Colon (tissue), 2 donors: ENCODE measurements around the gene CDK19.
"Not testable (repeated sequence)": the region's sequence is repeated elsewhere in the genome, so short reads cannot be mapped to it uniquely, and the experiment has no call there.

Experiments
- FAIRE-seq: peaks from 2 replicates; lab custom pipeline; 2012; peaks lifted over from hg19 to GRCh38; lab: Jason Lieb, UNC
- donor health status: control.
- donor health status: control.

CDK19 gene

DNA sequence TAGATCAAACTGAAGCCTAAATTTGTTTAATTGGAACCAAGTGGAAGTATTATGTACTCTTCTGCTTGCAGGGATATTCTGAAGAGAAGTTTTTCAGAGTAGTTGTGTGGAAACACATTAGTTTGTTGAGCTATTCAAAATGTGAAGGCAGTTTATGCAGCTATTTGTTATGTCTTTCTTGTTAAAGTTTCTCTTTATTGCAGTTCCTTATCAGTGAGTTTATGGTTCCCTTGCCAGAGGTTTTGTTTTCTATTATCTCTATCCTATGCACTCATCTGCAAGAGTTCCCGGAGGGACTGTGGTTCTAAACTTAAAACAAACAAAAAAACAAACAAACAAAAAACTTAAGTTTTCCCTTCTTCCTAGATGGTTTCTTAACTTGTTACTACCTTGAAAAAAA is 195.2 kb downstream of the CDK19 start:
- FAIRE-seq: no peak

DNA sequence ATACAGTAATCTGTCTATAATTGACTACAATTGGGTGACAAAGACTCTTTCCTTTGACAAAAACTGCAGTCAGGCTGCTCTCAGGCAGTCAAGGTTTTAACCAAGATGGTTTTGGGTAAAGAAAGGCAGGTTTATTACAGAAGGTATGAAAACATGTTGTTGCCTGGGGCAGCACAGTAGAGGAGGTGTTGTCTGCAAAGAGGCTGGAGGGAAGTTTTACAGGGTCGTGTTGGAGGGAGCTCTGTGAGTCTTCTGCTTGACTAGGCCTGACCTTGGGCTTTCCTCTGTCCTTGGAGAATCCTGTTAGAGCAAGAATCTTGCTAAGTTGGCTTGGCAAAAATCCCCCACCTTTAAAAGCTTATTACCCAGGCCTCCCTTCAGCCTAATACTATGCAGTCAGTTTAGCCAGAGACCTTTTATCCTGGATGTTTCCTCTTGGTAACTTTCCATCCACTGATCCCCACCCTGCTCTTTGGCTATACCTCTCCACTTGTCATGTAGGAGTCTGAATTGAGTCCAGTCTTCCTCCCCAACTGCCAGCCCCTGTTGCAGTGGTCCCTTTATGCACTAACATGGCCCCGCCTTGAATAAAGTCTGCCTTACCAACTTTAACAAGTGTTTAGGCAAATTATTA is 195.9 kb downstream of the CDK19 start:
- FAIRE-seq: no peak

DNA sequence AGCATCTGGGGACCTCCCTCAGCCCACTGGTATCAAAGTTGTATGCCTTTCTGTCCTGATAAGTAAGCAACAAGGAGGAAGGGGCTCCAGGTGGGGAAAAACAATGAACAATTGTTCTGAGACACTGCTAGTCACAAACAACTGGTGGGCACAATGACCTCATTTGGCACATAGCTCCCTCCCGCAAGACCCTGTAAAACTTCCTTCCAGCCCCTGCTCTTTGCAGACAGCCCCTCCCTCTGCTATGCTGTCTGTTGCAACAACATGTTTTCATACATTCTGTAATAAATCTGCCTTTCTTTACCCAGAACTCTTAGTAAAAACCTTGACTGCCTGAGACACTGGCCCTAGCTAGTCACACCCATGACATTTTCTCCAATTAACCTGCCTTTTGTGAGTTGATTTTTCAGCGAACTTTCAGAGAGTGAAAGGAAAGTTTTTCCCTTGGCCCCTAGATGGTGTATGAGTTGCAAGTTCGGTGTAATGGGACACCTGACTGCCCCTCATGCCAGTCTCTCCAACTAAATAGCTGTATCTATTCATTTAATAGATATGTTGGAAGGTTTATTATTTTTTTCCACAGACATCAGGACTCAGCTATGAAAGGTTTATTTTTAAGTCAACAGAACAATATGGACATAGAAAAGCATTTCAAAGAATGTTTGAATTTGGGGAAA is 196.5 kb downstream of the CDK19 start:
- no peak for FAIRE-seq

DNA sequence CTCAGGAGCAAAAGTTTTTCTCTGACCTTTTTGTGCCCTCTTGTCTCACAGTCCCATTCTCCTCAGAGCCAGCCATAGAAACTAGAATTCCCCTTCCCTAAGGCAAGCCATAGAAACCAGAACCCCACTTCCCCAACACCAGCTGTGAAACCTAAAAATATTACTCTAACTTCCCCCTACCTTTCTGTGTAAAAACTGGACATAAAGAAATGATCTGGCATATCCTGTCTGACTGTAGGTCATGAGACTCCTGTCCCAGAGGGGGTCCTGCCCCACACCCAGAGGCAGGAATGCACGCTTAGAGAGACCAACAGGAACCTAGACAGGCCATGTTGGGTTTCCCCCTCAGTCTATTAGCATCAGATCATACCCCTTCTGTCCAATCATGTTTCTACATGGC is 198.2 kb downstream of the CDK19 start:
- no peak for FAIRE-seq

DNA sequence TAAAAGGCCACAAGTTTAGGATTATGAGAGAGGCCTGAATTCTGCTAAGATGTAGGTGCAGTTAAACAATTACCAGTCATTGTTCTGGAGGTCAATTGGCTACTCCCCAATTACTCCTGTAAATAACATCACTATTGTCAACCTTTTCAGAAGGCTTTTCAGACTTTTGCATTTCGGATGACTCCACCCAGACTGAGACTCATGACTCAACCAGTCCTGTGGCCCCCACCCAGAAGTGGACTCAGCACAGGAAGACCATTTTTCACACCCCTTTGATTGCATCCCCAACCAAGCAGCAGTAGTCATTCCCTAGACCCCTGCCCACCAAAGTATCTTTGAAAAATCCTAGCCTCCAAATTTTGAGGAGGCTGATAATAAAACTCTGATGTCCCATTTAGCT is 199.5 kb downstream of the CDK19 start:
- FAIRE-seq: no peak

DNA sequence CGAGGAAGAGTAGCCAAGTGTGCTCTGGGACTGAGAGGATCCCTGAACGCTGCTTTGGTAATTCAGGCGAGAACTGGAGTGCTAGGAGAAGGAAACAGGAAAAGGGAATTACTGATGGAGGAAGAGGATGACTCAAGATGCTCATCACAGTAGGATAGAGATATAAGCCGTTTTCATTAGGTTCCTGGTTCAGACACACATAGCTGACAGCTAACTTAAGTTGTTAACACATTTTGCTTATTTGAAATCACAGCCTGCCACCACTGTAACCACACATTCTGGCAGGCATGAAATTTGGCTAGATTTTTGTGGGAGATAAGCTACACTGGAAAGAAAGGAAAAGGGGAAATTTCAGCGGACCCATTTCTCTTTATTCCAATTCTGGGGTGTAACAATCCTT is 200.7 kb downstream of the CDK19 start:
- FAIRE-seq: no peak

DNA sequence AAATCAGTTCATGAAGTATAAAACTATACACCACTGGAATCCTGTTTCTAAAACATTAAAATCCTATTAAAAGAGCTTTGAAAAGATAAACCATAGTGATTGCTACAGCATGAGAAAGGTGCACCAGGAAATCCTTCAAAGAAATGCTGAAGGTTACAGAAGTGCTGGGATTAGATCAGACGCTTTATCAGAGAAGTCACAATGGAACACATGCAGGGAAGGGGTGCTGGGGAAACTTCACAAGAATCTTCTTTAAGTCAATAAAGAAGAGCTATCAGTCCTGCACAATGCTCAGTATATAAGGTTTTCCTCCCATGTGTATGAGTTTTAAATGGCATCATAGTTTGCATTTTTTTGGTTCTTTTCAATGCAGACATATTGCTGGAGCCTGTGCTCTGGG is 201.2 kb downstream of the CDK19 start:
- FAIRE-seq: no peak

DNA sequence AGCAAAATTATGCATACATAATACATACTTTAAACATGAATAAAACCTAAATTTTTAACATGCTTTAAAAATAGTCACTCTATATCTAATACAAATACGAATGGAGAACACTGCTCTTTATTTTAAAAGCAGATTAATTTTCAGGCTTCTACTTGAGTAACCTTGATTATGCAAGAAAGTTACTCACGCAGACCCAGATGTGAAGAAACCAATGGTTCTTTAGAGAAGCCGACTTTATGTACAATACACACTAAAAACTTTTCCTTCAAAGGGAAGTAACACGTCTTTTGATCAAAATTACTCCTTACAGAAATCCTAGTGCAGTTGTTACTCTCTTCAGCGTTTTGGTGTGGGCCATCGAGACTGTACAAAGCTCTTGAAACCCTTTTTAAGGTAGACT is 201.9 kb downstream of the CDK19 start:
- FAIRE-seq: no peak

DNA sequence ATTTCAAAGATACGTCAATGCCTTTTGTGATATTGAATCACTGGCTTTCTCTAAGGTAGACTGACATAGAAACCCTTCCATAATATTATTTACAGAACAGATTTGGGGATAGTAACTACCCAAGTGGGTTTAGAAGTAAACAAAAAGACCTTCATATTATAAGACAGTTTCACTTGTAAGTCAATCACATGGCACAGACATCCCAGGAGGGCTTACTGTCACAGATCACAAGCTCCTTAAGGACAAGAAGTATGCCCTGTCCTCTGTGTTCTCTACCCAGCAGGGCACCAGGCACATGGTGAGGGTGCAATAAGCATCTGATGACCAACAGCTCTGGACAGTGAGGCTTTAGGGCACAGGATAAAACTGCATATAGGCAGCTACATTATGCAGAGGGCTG is 203.0 kb downstream of the CDK19 start:
- no peak for FAIRE-seq

DNA sequence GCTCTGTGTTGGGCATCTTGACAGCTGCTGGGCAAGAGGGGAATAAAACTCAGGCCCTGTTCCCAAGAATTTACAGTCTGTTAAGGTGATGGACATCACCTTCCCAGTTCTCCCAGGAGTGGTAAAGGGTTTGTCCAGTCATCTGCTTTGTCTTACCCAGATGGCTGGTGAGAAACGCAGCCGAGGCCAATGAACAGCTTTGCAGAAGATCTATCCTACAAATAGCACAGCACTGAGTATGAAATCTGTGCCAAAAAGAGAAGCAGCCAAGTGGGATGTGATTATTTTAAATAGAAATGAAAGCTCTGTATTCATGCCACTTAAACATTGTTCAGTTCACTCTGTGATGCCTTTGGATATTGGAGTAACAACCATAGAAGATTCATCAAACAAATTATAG is 206.2 kb downstream of the CDK19 start:
- no peak for FAIRE-seq

DNA sequence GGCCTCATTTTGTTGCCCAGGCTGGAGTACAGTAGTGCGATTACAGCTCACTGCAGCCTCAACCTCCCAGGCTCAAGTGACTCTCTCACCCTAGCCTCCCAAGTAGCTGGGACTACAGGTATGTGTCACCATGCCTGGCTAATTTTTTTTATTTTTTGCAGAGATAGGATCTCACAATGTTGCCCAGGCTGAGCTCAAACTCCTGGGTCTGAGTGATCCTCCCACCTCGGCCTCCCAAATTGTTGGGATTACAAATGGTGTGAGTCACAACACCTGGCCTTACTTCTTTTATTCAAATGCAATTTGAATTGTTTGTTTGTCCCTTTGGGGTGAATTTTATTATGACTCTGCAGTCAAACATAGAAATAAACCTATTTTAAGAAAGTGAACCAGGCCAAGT is 207.1 kb downstream of the CDK19 start:
- FAIRE-seq: no peak

DNA sequence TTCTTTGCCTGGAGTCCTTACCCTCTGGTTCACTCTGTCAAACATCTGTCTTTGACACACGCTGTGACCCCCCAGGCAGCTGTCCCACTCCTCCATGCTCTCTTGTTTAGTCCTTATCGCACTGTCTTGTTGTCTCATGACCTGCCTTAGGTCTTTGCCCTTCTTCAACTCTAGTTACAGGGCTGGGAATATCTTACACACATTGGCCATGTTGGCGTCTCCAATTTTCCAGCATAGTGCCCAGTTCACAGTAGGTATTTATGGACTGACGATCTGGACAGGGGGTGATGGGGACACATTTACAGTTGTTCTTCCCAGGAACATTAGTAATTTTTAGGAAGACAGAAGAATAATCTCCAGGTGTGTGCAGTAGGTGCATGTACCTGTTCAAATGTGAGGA is 209.1 kb downstream of the CDK19 start:
- no peak for FAIRE-seq

DNA sequence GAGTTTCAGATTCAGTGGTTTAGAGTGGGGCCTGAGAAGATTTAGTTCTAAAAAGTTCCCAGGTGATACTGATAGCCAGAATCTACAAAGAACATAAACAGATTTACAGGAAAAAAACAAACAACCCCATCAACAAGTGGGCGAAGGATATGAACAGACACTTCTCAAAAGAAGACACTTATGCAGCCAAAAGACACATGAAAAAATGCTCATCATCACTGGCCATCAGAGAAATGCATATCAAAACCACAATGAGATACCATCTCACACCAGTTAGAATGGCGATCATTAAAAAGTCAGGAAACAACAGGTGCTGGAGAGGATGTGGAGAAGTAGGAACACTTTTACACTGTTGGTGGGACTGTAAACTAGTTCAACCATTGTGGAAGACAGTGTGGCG is 214.6 kb downstream of the CDK19 start:
- FAIRE-seq: not testable (repeated sequence)

DNA sequence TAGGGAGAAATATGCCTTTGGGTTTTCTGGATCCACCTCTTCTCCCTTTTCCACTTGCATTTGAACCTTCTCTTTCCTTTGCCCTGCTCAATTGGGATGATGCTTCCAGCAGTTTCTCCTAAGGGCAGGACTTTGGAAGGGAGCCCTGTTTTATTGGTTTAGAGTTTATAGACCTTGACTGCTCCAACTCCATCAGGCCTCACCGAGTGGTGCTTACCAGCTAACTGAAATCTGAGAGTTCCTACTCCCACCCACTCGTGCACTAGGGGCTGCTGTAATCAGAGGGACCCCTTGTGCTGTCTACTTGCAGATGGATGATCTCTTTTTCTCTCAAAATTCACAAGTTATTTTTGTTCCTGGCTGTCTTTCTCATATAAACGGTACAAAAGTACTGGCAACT is 217.5 kb downstream of the CDK19 start:
- FAIRE-seq: no peak

DNA sequence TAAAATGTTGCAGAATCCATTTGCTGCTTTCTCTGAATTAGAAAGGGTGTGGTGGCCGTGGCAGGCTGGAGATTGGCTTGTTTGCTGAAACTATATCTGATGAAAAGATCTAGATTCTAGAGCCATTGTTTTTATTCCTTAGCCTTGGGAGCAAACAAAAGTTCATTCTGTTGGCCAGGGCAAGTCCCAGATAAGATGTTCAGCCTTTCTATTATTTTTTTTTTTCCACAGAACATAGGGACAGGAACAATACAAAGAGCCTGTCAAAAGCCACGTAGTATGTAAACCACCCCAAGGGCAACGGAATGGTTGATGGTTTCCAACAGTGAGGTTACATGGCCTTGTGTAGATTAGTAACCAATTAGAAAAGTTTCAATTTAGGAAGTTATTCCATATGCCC is 218.9 kb downstream of the CDK19 start:
- no peak for FAIRE-seq

DNA sequence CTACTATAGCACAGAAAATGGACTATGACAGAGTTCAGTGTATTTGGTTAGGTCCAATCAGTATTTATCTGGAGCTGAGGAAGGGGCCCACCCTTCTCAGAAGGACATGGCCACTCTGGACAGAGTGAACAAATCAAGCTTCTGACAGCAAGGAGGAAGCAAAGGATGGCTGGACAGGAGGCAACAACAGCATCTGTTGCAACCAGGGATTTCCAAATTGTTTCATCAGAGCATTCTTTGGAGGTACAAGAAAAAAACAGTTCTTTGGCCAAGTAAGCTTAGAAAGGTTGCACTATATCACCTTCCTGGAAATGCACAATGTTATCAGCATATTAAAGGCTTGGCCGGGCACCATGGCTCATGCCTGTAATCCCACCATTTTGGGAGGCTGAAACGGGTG is 220.2 kb downstream of the CDK19 start:
- FAIRE-seq: no peak

DNA sequence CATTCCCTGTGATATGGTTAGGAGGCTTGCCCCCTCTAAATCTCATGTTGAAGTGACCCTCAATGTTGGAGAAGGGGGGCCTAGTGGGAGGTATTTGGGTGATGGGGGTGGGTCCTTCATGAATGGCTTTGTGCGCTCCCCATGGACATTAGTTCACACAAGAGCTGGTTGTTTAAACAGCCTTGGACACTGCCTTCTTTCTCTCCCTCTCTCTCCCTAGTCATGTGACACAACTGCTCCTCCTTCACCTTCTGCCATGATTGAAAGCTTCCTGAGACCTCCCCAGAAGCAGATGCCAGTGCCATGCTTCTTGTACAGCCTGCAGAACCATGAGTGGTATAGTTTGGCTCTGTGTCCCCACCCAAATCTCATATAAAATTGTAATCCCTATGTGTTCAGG is 221.6 kb downstream of the CDK19 start:
- FAIRE-seq: no peak

DNA sequence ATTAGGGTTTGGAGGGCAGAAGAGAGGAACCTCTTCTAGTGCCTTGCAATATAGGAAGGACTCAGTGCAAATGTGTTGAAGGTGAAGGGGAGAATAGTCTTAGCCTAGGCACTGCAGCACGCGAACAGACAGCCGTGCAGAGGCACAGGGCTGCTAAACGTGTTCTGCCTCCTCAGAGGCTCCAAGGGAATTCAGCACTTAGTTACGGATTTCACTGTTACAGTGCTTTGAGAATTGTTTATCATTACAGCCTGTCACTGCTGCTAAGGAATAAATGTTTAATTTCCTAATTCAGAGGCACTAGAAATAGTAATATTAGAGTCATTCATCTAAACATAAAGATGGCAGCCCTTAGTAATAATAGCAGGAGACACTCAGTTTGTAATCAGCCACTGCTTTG is 222.5 kb downstream of the CDK19 start:
- no peak for FAIRE-seq

DNA sequence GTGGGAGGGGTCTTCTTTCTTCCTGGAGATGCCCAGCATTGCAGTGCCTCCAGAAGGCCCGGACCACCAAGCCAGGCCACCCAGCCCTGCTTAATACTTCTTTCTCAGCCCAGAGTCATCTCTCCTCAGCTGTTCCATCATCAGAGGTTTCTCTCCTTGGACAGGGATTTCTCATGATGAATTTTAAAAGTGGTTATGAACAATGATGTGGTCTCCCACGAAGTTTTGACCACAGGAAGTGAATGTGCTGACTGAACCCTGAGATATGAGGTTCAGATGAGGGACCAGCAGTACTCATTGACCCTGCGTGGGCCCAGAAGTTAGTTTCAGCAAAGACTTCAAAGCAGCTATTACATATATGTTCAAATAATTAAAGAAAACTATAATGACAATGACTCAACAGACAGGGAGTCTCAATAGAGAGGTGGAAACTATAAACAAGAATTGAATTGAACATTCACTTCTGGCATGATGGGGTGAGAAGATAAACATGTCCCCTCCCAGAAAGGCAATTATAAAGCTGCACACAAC is 224.4 kb downstream of the CDK19 start:
- no peak for FAIRE-seq

DNA sequence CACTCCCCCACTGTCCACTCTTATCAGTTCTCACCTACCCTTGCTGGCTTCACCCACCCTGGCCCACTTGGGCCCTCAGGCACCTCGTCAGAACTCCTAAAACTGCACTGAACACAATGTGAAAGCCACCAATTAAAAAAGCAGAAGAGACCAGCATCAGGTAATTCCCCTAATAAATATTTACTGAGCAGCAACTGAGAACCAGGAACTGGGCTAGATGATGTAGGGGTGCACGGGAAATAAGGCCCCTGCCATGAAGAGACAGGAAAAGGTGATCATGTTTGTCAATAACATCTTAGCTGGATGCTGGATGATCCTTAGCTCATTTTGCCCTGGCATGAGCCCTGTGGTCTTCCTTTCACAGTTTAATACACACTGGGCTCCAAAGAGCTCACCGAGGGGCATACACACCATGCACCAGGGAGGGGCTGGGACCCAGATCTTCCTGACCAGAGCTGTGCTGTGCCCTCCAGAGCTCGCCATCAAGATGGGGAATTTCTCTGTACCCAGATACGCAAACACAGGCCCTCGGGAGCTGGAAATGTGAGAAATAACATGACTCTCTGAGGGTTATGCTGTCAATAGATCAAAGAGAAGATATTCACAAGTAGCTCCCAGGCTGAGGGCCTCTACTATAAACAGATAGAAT is 225.3 kb downstream of the CDK19 start:
- no peak for FAIRE-seq

DNA sequence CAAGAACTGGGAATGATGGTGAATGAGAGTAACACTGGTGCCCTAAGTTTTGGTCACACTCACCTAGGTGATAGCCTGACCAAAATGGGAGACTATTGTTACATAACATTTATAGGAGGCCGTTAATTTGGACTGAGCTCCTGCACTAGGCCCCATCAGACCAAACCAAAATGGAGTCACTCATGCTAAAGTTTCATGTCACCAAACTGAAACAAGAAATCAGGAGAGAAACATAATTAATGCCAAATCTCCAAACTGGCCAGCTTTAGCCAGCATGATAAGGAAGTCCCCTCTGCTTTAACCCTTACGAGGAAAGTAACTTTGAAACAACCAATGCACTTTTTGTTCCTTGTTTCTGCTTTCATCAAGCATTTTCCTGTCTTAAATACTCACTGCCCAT is 227.9 kb downstream of the CDK19 start:
- no peak for FAIRE-seq

DNA sequence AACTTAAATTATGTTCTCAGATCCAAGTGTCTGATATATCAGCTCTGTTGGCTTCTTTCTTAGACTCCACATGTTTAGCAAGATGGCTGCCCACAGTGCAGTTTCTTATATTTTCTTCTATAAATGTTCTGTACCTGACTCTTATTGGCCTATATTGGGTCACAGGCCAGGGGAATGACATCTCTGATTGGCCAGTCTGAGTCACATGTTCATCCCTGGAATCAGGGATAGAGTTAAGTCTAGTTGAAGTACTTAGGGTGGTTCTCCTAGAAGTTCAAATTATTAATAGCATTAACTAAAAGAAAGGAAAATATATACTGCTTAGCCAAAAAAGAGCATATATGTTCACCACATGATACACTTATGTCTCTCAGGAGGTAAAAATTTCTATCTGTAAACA is 233.6 kb downstream of the CDK19 start:
- no peak for FAIRE-seq

DNA sequence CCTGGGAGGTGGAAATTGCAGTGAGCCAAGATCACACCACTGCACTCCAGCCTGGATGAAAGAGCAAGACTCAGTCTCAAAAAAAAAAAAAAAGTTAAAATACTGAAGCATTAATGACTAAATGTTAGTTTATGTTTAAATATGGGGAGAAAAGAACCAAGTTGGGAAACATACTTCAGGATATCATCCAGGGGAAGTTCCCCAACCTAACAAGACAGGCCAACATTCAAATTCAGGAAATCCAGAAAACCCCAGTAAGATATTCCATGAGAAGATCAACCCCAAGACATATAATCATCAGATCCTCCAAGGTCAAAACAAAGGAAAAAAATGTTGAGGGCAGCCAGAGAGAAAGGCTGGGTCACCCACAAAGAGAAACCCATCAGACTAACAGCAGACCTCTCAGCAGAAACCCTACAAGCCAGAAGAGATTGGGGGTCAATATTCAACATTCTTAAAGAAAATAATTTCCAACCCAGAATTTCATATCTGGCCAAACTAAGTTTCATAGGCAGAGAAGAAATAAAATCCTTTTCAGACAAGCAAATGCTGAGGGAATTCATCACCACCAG is 237.6 kb downstream of the CDK19 start:
- not testable (repeated sequence) for FAIRE-seq
